CD4-positive, alpha-beta T cell treated with Interferon gamma for 1 hour (primary cell): ENCODE measurements around the gene MXI1.
A peak's percentile ranks its signal among the peaks of the same experiment; 100 is the strongest.

Source experiments
- DNase-seq: peaks from one replicate; pipeline ENCODE4 v3.0.0-alpha.2; 2020

MXI1 gene

GRCh38 chr10:110216942-110217661 lies 9.7 kb downstream of the MXI1 start:
- DNase-seq, result no peak

- no peak for DNase-seq
Observed at GRCh38 chr10:110217662-110218008, 10.2 kb downstream of the MXI1 start.

GRCh38 chr10:110218632-110219031 lies 11.2 kb downstream of the MXI1 start:
- DNase-seq, result peak; percentile 18

DNA sequence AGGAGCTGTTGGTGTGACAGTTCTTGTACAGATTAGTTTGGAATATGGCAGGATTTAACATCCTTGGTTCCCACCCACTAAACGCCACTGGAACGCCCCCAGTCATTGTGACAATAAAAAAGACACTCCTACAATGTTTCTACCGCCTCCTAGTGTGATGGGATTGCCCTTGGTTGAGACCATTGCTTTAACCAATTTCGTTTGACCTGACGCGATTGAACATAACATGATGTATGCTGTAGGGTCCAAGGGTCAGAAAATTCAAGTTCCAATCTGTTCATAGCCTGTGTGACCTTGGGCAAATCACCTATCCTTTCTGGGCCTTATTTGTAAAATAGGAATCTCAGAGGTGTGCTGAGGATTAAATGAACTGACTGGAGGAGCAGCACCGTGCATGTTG lies 12.5 kb downstream of the MXI1 start:
- no peak for DNase-seq

DNA sequence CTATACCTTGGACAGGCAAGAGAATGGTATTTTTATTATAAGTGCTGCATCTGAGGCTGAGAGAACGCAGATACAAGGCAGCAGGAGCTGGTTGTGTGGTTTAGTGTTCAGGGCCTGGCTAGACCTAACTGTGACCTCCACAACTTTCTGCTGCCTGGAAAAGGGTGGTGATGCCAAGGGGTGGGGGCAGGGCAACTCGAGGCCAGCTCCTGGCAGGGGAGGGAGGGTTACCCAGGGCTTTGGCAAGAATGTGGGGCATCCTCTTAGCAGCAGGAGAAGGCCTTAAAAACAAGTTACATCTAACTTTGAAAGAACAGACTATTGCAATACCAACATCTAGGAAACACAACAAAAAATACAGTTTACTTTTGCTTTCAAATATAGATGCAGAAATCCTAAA lies 13.0 kb downstream of the MXI1 start:
- DNase-seq, result no peak

GRCh38 chr10:110221044-110221720 lies 13.8 kb downstream of the MXI1 start:
- DNase-seq, result no peak

GRCh38 chr10:110221721-110222261 lies 14.4 kb downstream of the MXI1 start:
- DNase-seq, result peak; percentile 84

- DNase-seq, result no peak
Observed at GRCh38 chr10:110222641-110223297, 15.4 kb downstream of the MXI1 start.

DNA sequence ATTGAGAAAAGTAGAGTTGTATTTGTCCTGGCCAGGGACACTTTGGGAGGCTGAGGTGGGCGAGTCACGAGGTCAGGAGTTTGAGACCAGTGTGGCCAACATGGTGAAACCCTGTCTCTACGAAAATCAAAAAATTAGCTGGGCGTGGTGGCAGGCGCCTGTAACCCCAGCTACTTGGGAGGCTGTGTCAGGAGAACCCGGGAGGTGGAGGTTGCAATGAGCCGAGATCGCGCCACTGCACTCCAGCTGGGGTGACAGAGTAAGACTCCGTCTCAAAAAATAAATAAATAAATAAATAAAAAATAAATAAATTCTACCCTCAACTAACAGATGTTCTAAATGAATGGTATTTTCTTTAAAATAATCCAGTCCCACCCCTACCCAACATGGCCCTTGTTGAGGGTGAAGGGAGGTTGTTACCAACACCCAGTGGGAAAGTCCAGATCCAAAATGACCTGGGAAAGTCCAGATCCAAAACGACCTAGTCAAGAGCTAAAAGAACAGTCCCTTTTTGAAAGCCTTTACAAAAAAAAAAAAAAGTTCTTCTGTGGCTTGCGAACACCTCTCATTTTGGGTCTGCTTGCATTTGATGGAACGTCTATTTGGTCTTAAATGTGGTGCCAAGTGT lies 16.0 kb downstream of the MXI1 start:
- DNase-seq, result no peak

GRCh38 chr10:110224992-110225391 lies 17.6 kb downstream of the MXI1 start:
- no peak for DNase-seq

DNA sequence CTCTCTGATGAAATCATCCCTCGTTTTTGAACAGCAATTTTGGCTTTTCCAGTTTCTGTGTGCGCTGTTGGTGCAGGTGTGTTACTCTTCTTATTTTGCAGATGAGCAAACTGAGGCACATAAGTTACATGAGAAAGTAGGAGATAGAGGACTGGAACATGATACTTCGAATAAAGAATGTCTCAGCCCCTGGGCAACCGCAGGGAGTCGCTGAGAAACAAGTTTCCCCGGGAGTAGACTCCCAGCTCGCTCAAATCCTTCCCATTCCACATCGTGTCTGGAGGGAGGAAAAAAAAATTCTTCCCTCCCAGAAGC lies 18.0 kb downstream of the MXI1 start:
- DNase-seq, result no peak

- peak; percentile 89 for DNase-seq
Observed at GRCh38 chr10:110225756-110226542, 18.5 kb downstream of the MXI1 start.

- peak; percentile 82 for DNase-seq
Observed at GRCh38 chr10:110226543-110226925, 19.1 kb downstream of the MXI1 start.

GRCh38 chr10:110226926-110227641 lies 19.7 kb downstream of the MXI1 start:
- DNase-seq, result peak; percentile 81

DNA sequence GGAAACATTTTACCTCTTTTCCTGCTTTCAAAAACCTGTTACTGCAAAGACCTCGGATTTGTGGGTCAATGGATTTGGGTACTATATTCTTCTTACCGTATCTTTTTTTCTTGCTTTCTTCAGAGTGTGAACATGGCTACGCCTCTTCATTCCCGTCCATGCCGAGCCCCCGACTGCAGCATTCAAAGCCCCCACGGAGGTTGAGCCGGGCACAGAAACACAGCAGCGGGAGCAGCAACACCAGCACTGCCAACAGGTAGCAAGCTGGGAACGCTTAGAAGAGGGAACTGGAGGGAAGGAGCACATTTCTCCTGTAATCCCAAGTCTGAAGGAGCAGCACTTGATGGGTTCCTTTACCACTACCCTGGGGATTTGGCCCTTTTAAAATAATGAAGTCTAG lies 20.7 kb downstream of the MXI1 start:
- no peak for DNase-seq

DNA sequence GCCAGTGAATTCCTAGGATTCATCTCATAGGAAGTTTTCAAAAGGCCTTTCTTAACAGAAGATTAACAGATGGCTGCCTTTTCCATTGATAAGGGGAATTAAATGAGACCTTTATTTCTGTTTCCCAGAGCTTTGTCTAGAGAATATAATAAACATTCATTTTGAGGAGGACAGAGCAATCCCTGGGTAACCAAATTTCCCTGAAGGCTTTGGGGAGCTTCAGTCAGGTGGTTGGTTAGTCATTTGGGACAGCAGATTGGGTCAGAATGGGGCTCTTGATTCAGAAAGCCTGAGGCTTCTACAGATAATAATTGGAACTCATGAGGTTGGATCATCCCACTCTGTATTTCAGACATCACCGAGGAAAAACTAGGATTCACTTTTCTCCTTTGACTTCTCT lies 21.8 kb downstream of the MXI1 start:
- DNase-seq, result no peak

- DNase-seq, result no peak
Observed at GRCh38 chr10:110233846-110234245, 26.4 kb downstream of the MXI1 start.

GRCh38 chr10:110237894-110238480 lies 30.6 kb downstream of the MXI1 start:
- no peak for DNase-seq

DNA sequence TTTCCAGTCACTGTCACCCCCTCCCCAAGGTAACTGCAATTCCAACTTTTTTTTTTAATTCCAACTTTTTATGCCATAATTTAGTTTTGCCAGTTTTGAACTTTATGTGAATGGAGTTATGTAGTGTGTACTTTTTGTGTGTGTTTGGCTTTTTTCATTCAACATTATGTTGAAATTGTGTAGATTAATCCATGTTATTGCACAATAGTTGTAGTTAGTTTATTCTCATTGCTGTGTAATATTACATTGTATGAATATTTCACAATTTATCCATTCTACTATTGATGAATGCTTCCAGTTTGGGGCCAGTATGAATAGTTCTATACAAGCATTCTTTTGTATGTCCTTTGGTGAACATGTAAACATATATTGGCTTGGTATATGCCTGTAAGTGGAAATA lies 32.5 kb downstream of the MXI1 start:
- no peak for DNase-seq

DNA sequence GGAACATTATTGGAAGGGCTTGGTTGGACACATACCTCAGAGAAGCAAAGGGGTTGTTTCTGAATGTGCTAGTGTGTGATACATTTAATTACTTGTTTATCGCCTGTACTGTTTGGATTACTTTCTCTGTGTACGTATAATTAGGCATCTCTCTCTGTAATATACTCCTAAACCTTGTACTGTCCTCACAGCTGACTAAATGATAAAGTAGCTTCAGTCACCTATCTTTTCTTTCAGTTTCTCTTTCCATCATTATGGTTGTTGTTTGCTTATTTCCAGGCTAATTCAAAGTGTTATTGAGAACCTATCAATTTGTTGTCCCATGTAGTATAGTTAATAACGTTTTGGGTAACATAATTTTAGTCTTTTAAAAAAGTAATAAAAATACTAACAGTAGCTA lies 34.0 kb downstream of the MXI1 start:
- no peak for DNase-seq

DNA sequence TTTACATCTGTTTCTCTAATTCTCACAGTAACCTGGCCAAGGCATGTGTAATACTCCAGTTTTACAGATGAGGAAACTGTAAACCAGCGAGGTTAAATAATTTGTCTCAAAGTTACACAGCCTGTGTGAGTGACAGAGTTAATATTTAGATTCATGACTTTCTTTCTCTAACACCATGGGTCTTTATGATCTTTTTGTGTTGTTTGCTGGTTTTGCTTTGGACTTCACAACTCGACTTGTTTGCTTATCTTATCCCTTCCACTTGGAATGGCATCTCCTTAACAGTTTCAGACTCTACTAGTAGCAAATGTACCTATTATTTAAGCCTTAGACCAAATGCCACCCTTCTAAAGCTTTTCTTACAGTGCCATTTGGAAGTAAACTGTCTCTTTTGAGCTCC lies 34.4 kb downstream of the MXI1 start:
- no peak for DNase-seq

GRCh38 chr10:110242511-110242910 lies 35.1 kb downstream of the MXI1 start:
- no peak for DNase-seq
